ENCODE data around the gene LDHAL6B.

DNA sequence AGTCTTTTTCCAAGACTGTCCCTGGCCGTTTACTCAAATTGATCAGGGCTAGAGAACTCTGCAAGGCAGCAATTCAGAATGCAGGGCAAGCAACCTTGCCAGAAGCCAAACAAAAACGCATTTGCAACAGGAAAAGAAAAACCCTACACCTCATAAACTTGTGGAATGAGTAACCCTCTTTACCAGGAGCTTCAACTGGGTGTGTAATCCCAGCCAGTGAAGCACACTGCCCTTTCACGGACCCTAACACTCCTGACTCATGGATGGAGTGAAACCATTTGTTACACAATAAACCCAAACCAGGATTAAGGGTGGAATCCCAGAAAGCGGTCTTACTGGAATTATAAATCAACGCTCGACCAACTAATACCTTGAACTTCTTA is 14.8 kb upstream of the LDHAL6B start:
- TF ChIP-seq, protein P1, sequence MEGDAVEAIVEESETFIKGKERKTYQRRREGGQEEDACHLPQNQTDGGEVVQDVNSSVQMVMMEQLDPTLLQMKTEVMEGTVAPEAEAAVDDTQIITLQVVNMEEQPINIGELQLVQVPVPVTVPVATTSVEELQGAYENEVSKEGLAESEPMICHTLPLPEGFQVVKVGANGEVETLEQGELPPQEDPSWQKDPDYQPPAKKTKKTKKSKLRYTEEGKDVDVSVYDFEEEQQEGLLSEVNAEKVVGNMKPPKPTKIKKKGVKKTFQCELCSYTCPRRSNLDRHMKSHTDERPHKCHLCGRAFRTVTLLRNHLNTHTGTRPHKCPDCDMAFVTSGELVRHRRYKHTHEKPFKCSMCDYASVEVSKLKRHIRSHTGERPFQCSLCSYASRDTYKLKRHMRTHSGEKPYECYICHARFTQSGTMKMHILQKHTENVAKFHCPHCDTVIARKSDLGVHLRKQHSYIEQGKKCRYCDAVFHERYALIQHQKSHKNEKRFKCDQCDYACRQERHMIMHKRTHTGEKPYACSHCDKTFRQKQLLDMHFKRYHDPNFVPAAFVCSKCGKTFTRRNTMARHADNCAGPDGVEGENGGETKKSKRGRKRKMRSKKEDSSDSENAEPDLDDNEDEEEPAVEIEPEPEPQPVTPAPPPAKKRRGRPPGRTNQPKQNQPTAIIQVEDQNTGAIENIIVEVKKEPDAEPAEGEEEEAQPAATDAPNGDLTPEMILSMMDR (IDR thresholded peaks at IDR 0.05 in 2 of 3, conservative IDR thresholded peaks at IDR 0.05 in 1 of 3; ENCODE audit: insufficient read depth in 2 of 3, low read depth in 1 of 3, low read length in 3 of 3) = no peak
- TF ChIP-seq SPI1 (IDR thresholded peaks at IDR 0.05; ENCODE audit: borderline replicate concordance, low read depth, low read length) (no peak), SP1 (CRISPR knock-in tag; IDR thresholded peaks at IDR 0.05) (no peak), POU5F1 (IDR thresholded peaks at IDR 0.05; ENCODE audit: borderline replicate concordance, low read depth, low read length, partially characterized antibody) (no peak), KAT8 (IDR thresholded peaks at IDR 0.05; ENCODE audit: low read depth) (no peak), MYBL2 (IDR thresholded peaks at IDR 0.05; ENCODE audit: low read depth) (no peak), MYBL2 (CRISPR knock-in tag; IDR thresholded peaks at IDR 0.05; ENCODE audit: borderline replicate concordance) (no peak), MTA3 (IDR thresholded peaks at IDR 0.05; ENCODE audit: borderline replicate concordance) (no peak), DDX20 (tag; IDR thresholded peaks at IDR 0.05; ENCODE audit: low read depth) (no peak), POLR2G (IDR thresholded peaks at IDR 0.05; ENCODE audit: low read depth, low read length) (no peak), NFRKB (IDR thresholded peaks at IDR 0.05; ENCODE audit: low read depth) (no peak), EZH2 (IDR thresholded peaks at IDR 0.05; ENCODE audit: borderline replicate concordance, low read depth, low read length) (no peak)
